ENCODE results near the gene CCSAP. TPM values are rescaled to one million over a fixed set of nuclear protein-coding genes. Genes with fewer than 3 reads are reported as not detected.
A peak's percentile ranks its signal among the peaks of the same experiment; 100 is the strongest.

Gene CCSAP
- total and polyA plus RNA-seq, 2 experiments from 2014 or later: 4.1 to 6.3 TPM

DNA sequence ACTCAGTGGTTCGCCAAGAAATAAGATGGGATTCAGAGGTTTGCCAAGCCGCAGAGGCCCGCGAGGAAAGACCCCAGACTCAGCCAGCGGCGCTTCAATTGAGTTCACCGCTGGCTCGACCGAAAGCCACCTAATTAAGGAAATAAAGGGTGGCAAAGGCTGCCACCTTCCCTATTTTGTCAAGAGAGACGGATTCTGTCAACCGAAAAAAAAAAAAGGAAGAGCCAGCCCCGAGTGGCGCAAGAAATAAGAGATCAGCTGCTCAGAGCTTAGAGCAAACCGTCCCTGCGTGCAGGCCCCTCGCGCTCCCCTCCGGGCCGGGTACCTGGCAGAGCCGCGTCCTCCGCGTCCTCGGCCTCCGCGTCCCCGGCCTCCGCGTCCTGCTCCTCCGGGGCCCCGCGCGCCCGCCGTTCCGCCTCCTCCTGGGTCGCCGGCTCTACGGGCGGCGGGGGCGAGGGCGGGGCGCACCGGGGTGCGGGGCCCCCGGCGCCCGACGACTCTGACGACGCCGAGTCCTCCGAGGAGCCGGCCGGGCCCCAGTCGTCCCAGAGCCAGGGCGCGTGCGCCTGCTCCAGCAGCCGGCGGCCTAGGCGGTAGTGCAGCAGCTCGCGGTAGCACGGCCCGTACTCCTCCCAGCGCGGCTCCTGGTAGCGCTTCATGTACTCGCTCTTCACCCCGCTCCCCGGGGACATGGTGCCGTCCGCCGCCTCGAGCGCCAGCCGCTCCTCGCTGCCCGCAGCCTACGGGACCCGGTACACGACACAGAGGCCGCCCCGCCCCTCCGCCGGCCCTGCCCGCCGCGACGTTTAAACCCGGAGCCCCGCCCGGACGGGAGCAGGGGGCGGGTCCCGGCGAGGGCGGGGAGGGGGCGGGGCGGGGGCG, 832 bp downstream of the CCSAP start:
- DNase-seq (ENCODE audit: low read depth in 1 of 2, low spot score in 1 of 2): peak; percentile 75 to 90
- peak overlapping the region; percentile 55 for H3K27ac ChIP-seq
- peaks cover 24% of the 10 kb centered on the region for H3K27me3 ChIP-seq
- H3K4me1 ChIP-seq (ENCODE audit: low read depth): no peaks in the 10 kb centered on the region
- TF ChIP-seq, protein P1, sequence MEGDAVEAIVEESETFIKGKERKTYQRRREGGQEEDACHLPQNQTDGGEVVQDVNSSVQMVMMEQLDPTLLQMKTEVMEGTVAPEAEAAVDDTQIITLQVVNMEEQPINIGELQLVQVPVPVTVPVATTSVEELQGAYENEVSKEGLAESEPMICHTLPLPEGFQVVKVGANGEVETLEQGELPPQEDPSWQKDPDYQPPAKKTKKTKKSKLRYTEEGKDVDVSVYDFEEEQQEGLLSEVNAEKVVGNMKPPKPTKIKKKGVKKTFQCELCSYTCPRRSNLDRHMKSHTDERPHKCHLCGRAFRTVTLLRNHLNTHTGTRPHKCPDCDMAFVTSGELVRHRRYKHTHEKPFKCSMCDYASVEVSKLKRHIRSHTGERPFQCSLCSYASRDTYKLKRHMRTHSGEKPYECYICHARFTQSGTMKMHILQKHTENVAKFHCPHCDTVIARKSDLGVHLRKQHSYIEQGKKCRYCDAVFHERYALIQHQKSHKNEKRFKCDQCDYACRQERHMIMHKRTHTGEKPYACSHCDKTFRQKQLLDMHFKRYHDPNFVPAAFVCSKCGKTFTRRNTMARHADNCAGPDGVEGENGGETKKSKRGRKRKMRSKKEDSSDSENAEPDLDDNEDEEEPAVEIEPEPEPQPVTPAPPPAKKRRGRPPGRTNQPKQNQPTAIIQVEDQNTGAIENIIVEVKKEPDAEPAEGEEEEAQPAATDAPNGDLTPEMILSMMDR (IDR thresholded peaks at IDR 0.05; ENCODE audit: low read depth, low read length): no peak
- H3K4me3 ChIP-seq: peak overlapping the region; percentile 87
- no peaks in the 10 kb centered on the region for H3K36me3 ChIP-seq
- no peaks in the 10 kb centered on the region for H3K9me3 ChIP-seq (ENCODE audit: low read depth)

DNA sequence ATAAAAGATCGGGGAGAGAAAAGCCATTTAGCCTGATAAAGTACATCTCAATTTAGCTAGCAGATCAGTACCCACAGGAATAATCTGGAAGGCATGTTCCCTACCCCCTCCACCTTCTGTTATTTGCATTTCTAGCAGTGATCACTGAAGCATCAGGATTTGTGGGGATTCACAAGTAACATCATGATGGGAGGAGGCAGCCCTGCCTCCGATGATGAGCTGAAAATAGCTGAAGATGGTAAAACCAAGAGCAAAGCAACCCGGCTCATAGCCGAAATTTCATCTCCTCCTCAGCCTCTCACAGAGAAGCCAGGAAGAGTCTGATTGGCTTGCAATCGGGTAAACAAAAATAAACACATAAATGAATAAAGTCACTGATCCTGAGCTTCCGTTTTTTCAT, 2.4 kb downstream of the CCSAP start:
- TF ChIP-seq, protein P1 (IDR thresholded peaks at IDR 0.05; ENCODE audit: low read depth, low read length): no peak
- Histone ChIP-seq H3K4me3 (no peak overlapping the region), H3K36me3 (no peaks in the 10 kb centered on the region), H3K27ac (no peak overlapping the region), H3K27me3 (peaks cover 21% of the 10 kb centered on the region), H3K4me1 (ENCODE audit: low read depth) (no peaks in the 10 kb centered on the region), H3K9me3 (ENCODE audit: low read depth) (no peaks in the 10 kb centered on the region)
- DNase-seq (ENCODE audit: low read depth in 1 of 2, low spot score in 1 of 2): no peak

DNA sequence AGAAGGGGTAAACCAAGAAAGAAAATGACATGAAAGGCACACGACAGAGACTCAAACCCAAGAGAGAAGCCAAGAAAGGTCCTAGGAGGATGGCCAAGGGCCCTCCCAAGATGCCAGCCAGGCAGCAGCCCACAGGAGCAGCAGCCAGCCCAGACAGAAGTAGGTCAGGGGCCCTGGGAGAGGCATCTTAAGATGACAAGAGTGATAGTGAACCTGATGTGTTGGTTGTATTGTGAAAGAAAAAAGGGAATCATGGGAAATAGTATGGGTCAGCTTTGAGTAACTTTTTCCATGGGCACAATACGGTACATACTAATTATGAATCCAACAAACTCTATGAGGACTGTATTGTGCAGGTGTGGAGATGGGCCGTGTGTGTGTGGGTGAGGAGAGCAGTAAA, 3.3 kb downstream of the CCSAP start:
- Histone ChIP-seq H3K27me3 (peaks cover 14% of the 10 kb centered on the region), H3K9me3 (ENCODE audit: low read depth) (no peaks in the 10 kb centered on the region), H3K4me1 (ENCODE audit: low read depth) (no peaks in the 10 kb centered on the region), H3K4me3 (no peak overlapping the region), H3K36me3 (no peaks in the 10 kb centered on the region), H3K27ac (no peak overlapping the region)
- TF ChIP-seq, protein P1 (IDR thresholded peaks at IDR 0.05; ENCODE audit: low read depth, low read length): no peak
- DNase-seq (ENCODE audit: low read depth in 1 of 2, low spot score in 1 of 2): no peak

DNA sequence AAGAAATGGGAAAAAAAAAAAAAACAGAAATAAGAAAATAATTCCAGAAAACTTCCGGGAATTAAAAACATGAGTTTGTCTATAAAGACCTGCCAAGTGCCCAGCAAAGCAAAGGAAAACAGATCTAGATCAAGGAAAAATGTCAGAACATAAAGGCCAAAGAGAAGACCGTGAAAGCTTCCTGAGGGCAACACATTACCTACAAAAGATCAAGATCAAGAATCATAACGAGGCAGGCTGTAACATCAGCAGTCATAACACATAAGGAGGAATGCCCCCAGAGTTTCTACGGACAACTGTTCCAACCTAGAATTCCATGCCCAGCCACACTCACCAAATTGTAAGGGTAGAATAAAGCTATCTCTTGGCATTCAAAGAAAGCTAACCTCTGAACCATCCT, 3.8 kb downstream of the CCSAP start:
- TF ChIP-seq, protein P1 (IDR thresholded peaks at IDR 0.05; ENCODE audit: low read depth, low read length): no peak
- no peaks in the 10 kb centered on the region for H3K36me3 ChIP-seq
- no peaks in the 10 kb centered on the region for H3K9me3 ChIP-seq (ENCODE audit: low read depth)
- H3K4me1 ChIP-seq (ENCODE audit: low read depth): no peaks in the 10 kb centered on the region
- no peak overlapping the region for H3K4me3 ChIP-seq
- no peak for DNase-seq (ENCODE audit: low read depth in 1 of 2, low spot score in 1 of 2)
- H3K27me3 ChIP-seq: peaks cover 10% of the 10 kb centered on the region
- H3K27ac ChIP-seq: no peak overlapping the region

DNA sequence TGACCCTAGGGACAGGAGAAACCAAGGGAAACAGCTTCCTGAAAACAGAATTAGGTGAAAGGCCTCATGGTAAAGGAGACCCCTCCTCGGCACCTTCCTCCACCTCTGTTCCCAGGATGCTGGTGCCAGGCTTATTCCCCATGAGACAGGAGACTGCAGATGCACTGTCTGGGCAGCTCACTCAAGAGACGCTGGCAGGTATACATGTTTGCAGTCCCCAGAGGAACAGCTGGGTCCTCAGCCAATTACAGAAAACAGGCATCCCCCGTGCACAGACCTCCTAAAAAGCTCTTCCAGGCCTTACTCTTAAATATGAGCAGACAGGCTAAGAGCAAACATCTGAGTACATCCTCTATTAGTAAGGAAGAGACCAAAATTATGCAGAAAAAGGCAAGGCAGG, 6.5 kb downstream of the CCSAP start:
- no peak for DNase-seq (ENCODE audit: low read depth in 1 of 2, low spot score in 1 of 2)
- TF ChIP-seq, protein P1 (IDR thresholded peaks at IDR 0.05; ENCODE audit: low read depth, low read length): no peak
- no peaks in the 10 kb centered on the region for H3K36me3 ChIP-seq
- H3K27me3 ChIP-seq: no peaks in the 10 kb centered on the region
- H3K4me3 ChIP-seq: no peak overlapping the region
- H3K27ac ChIP-seq: no peak overlapping the region
- no peaks in the 10 kb centered on the region for H3K4me1 ChIP-seq (ENCODE audit: low read depth)
- H3K9me3 ChIP-seq (ENCODE audit: low read depth): no peaks in the 10 kb centered on the region

Measured in cardiac muscle cell (in vitro differentiated cells and primary cell).